UCSD-AML1 (cell line): ENCODE data around the gene CLCN4.

Experiments used
- DNase-seq: peaks from one replicate; lab custom pipeline; 2025; ENCODE audit not compliant: unreplicated experiment; lab: John Stamatoyannopoulos, UW

CLCN4 gene

DNA sequence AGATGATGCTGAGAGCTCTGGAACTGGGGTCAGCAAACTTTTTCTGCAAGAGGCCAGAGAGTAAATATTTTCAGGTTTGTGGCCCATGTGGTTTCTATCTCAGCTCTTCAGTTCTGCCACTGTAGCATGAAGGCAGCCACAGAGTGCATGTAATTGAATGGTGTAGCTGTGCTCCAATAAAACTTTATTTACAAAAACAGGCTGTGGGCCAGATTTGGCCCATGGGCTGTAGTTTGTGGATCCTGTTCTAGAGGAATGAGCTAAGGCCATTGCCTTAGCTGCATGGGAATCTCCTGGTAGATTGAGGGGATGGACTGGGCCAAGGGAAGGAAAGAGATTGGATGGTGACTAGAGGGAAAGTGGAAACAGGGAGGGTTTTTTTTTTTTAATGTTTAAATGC, 36.8 kb downstream of the CLCN4 start:
- DNase-seq: no peak

DNA sequence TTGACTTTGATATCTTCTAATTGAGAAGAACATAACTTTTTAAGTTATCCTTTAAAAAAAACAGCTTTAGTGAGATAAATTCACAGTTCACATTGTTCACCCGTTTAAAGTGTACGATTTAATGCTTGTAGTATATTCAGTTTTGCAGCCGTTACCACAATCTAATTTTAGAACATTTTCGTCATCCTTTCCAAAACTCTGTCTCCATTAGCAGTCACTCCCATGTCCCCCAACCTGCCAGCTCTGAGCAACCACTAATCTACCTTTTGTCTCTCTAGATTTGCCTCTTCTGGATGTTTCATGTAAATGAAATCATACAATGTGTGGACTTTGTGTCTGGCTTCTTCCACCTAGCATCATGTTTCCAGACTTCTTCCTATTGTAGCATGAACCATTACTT, 38.6 kb downstream of the CLCN4 start:
- no peak for DNase-seq

DNA sequence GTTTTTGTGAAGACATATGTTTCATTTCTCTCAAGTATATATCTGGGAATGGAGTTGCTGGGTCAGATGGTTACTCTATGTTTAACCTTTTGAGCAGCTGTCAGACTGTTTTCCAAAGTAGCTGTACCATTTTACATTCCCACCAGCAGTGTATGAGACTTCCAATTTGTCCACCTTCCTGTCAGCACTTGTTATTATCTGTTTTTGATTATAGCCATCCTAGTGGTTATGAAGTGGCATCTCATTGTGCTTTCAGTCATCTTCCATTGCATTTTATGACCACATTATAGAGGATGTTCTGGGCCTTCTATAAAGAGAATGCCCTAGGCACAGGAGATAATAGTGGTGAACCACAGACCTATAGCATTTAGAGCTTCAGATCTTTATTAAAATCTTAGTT, 39.2 kb downstream of the CLCN4 start:
- no peak for DNase-seq

DNA sequence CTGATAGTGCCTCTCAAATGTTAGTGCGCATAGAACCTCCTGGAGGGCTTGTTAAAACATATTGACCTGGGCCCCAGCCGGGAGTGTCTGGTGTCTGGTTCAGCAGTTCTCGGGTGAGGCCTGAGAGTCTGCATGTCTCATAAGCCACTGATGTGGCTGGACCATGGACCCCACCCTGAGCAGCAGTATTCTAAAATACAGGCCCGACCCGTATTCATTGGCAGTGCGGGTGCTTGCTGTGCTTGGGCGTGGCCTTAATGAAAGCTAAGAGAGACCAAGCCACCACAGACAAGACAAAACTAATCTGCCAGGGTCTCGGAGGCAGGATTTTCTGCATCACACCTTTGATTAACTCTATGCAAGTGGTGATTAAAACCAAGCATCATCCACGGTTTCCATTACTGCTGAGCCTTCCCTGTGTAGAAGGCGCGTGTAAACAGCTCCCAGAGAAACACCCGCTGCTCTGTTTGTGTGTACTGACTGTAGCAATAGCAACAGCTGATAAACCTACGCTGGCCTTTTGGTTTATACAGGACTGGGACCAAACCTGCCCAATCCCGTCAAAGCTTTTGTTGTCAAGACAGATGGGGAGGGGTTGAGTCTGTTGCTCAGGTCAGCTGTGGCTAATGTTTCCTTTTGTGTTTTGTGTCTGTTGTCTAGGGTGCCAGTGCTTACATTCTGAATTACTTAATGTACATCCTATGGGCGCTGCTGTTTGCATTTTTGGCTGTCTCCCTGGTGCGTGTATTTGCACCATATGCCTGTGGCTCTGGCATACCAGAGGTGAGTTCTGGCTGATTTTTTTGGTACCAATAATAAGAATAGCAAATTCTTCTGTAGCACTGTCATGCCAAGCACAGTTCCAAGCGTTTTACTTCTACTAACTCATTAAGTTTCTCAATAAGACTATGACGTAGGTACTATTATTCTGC, 40.8 kb downstream of the CLCN4 start:
- no peak for DNase-seq

DNA sequence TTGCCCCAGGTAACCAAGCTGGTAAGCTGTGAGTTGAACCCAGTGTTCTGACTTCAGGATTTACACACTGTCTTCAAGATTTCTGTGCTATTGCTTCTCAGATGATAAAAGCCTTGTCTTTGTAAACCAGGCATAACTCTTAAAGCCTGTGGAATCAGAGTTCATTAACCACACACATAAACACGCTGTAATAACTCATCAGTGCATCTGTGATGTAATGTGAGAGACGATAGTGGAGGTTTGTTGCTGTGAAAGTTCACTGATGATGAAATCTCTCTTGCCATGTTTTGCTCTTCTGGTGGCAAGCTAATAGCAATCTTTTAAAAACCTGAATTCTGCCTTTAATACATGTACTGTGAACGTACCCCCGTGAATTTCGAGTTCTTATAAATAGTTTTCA, 41.5 kb downstream of the CLCN4 start:
- no peak for DNase-seq

DNA sequence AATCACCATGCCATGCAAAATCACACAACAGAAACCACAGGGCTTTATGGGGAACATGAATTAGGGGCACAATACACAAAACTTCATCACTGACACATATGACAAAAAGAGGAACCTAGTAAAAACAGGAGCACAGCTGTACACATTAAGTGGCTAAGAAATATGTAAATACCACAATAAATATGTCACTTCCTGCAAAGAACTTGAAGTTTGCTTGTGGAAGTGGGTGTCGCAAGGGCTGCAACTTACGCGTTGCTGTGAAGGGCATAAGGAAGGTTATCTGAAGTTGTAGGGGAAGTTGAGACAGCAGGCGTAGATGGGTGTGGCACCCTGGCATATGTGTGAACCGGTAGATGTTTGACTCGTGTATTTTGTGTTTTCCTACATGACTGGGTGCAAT, 42.4 kb downstream of the CLCN4 start:
- DNase-seq: peak; percentile 12

DNA sequence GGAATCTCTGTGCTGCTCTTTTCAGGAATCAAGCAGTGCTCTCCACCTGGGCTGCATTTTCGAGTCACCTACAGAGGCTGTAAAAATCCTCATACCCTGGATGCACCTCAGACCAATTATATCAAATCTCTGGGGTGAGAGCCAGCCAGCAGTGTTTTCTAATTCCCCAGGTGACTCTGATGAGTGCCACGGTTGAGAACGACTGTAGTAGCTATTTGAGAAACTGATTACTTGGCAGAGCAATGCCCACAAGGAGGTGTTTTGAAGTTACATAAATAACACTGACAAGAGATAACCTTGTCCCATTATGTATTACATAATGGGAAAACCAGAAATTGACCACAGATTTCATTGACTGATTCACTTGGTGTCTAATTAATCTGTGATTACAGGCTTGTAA, 46.8 kb downstream of the CLCN4 start:
- DNase-seq: no peak

DNA sequence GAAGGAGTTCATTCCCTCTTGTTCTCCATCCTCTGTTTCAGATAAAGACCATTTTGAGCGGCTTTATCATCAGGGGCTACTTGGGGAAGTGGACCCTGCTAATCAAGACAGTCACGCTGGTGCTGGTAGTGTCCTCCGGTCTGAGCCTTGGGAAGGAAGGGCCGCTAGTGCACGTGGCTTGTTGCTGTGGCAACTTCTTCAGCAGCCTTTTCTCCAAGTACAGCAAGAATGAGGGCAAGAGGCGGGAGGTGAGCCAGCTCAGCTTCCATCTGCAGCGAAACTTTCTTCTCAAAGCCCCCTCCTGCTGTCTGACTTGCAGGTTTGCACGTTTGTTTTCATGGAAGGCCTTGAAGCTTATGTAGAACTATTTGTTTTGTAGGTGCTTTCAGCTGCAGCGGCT, 49.5 kb downstream of the CLCN4 start:
- no peak for DNase-seq

DNA sequence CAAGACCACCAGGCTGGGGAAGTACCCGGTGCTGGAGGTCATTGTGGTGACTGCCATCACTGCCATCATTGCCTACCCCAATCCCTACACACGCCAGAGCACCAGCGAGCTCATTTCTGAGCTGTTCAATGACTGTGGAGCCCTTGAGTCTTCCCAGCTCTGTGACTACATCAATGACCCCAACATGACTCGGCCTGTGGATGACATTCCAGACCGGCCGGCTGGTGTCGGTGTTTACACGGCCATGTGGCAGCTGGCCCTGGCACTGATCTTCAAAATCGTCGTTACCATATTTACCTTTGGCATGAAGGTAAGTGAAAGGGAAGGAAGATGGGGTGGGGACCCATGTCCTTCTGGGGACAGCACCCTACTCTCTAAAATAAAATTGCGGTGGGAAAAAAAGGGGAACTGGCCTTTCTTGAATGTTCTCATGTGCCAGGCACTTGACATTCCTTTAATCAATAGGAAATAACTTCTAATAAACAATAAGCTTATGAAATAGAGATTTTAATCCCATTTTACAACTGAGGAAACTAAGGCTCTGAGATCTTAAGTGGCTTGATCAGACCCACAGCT, 51.6 kb downstream of the CLCN4 start:
- no peak for DNase-seq

DNA sequence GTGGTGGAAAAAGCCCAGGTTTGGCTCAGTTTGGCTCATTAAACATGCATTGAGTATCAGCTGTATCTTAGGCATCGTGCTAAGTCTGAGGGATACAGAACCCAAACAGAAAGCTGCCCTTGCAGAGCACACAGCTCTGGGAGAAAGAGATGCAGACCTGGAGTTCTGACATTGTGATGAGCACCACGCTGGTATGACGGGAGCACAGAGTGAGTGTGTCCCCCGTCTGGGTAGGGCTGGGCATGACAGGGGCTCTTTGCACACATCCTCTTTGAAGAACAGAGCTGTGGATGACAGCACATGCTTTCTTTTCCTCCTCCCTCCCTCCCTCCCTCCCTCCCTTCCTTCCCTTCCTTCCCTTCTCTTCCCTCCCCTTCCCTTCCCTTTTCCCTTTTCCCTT, 52.2 kb downstream of the CLCN4 start:
- no peak for DNase-seq

DNA sequence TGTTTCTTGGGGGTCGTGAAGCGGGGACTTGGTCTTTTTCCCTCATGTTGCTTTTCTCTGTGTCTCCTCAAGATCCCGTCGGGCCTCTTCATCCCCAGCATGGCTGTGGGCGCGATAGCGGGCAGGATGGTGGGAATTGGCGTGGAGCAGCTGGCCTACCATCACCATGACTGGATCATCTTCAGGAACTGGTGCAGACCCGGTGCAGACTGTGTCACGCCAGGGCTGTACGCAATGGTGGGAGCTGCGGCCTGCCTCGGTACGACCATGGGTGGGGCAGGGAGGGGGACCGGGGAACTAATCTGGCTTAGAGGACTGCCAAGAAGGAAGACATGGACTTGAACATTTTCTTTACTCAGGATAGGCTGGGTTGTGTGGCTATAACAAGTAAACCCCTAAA, 55.6 kb downstream of the CLCN4 start:
- DNase-seq: no peak

DNA sequence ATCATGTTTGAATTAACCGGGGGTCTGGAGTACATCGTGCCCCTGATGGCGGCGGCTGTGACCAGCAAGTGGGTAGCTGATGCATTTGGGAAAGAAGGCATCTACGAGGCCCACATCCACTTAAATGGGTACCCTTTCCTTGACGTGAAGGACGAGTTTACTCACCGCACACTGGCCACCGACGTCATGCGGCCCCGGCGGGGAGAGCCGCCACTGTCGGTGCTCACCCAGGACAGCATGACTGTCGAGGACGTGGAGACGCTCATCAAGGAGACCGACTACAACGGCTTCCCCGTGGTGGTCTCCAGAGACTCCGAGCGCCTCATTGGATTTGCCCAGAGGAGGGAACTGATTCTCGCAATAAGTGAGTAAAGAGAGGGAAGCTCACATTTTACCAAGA, 56.9 kb downstream of the CLCN4 start:
- no peak for DNase-seq

DNA sequence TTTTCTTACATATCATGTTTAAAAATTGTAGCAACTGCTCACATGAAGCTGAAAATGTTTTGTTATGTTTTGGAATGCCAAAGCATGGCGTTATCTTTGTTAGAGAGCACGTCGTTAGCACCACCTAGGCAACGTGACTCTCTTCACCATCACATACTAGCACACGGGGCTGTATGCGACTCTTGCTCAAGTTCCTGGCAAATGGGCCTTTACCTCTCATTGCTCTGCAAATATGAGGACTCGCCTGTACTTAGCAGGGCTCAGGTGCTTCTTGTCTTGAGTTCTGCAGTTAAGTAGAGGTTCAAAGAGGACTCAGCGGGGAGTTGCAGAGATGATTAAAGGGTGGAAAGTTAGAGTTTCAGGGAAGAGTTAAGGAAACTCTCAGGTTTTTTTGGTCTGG, 59.4 kb downstream of the CLCN4 start:
- no peak for DNase-seq

DNA sequence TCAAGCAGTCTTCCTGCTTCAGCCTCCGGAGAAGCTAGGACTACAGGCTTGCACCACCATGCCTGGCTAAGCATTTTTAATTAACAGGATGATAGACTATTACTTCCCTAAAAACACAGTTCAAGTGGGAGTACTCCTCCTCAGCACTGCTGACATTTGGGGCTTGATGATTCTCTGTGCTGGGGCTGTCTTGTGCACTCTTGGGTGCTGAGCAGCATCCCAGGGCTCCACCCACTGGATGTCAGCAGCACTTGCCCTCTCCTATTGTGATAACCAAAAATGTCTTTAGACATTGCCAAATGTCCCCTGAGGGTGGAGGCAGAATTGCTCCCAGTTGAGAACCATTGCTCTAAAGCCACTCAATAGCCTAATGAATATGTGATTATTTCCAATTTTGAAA, 60.4 kb downstream of the CLCN4 start:
- no peak for DNase-seq

DNA sequence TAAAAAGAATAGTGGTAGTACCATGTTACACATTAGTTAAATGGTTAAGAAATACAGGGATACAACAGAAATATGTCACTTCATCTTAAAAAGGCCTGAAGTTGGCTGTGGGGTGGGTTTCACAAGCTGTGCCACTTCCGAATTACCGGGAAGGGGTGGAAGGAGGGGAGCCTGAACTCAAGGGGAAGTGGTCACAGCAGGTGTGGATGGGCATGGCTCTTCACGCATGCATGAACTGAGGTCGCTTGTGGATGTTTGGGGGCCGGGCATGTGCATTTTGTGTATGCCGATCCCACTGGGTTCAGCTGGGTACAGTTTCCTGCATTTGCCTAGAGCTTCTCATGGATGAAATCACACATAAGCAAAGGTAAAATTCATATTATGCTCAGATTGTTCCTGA, 64.9 kb downstream of the CLCN4 start:
- DNase-seq: no peak

DNA sequence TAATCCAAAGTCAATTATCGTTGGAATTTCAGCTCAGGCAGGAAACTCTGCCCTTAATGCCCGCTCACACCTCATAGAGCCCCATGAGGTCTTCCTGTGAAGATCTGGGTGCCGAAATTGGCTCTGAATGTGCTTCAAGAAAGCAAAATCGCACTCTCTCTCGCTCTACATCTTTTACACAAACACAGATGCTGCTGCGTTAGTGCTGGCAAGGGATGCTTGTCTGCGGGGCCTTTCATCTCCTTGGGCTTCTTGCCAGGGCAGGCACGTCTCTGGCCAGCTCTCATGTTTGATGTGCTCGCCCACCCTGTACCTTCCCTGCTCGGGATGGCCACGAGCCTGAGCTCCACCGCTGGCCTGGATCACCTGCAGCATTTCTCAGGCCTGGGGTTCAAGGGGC, 66.5 kb downstream of the CLCN4 start:
- no peak for DNase-seq

DNA sequence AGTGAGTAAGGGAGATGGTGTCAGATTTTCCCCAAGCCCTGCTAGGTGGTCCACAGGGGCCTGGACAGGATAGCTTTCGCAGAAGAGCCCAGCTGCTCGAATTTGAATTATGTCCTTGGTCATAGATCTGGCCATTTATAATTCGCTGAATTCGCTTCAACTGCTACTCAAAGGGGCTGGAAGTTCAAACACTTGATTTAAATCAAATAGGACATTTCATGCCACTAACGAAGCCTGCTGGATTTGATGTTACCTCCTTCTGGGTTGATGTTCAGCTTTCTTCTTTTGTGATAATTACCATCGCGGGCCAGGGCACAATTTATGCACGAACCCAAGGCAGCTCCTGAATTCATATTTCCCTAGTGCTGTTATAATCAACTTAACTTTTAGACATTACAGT, 67.0 kb downstream of the CLCN4 start:
- no peak for DNase-seq

DNA sequence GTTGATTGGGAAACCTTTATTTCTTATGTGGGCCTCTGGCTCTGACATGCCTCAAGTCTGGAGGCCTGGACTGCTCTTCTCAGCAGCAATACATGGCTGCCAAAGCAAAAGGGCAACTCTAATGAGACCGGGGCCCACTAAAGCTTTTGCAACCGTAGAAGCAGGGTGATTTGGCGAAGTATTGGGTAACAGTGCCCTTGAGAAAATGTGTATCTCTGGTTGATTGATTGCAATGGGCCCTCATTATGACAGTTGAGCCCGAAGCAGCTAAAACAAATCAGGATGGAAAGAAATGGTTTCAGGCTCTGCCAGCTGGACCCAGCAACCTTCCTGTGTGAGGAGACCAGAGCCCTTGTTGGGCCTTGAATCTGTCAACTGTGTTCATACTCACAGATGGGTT, 73.4 kb downstream of the CLCN4 start:
- no peak for DNase-seq

DNA sequence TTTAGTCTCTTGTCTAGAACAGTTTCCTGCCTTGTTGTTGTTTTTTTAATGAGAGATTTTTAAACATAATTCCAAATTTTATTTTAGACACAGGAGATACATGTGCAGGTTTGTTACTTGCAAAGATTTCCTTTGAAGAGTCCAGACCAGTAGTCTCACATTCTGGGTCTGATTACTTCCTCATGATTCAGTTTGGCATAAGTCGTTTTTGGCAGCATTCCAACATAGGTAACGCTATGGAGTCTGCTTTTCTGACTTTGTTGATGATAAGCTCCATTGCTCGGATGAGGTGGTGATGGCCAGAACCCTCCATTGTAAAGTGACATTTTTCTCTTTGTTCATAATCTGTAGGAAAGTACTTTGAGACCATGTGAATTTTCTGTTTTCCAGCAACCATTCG, 74.7 kb downstream of the CLCN4 start:
- no peak for DNase-seq

DNA sequence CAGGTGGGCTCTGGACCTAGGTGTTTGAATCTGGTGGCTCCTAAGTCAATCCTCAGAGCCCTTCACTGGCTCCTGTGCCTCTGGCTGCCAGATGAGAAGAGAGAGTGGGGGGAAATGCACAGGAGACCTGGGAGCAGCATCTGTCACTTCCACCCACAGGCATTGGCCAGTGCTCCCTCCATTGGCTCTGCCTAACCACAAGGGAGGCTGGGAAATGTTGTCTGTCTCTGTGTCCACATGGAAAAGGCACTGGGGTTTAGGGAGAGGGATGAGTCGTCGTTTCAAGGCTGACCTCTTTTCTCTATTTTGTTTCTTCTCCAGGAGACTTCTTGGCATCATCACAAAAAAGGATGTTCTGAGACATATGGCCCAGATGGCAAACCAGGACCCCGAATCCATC, 76.4 kb downstream of the CLCN4 start:
- no peak for DNase-seq

DNA sequence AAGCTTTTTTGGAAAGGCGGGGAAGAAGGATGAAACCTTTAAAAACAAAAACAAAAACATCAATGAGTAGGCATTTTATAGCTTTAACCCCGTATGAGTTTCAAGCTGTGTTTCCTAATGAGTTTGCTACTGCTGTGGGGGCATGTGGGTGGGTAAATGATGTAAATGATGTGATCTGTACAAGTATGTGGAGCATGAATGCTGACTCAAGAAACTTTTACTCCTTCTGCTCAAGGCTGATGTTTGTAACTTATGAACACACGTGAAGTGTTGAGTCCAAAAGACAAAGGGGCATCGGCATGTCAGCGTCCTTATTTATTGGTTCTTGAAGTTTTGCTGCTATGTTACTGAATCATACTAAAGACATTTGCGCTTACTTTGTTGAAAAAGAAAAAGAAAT, 76.9 kb downstream of the CLCN4 start:
- DNase-seq: no peak

DNA sequence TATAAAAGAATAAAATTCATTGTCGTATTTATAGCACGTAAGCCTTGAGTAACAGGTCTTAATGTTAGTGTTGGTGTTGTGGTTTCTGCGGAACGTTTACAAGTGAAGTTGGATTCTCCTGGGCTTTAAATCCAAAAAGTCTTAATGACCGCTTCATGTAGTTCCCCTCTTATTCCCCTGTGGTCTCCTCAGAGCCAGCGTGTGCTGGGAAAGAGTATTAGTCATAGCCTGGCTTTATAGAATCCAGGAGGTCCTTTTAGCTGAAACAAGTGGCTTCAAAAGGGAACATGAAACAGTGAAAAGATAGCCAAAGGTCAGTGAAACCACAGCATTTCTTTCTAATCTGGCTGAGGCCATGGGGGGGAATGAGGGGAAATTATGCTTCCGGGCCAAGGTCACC, 79.1 kb downstream of the CLCN4 start:
- no peak for DNase-seq

DNA sequence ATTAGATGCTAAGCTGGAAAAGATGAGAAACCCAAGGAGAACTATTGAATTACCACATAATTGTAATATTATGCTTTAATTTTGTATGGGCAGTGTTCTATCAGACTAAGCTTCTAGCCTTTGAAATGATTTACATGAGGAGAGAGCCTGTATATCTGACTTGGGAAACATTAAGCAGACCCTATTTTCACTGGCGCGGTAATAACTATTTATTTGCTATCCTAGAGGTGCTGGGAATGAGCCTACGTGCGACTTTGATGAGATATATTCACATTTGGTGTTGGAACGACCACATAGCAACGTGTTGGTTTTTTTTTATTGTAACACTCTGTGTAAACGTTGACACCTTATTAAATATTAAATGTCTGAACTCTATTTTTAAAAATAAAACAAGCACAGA, 80.5 kb downstream of the CLCN4 start:
- no peak for DNase-seq
